HG02678 (cell line): ENCODE data around the gene MAGEF1.

Experiments used
- ATAC-seq: cut with Tn5 transposase; IDR thresholded peaks from one replicate; pipeline ENCODE4 v1.9.1; 2021; ENCODE audit warnings: mild to moderate bottlenecking, moderate library complexity; ENCODE audit not compliant: unreplicated experiment

The MAGEF1 gene, protein sequence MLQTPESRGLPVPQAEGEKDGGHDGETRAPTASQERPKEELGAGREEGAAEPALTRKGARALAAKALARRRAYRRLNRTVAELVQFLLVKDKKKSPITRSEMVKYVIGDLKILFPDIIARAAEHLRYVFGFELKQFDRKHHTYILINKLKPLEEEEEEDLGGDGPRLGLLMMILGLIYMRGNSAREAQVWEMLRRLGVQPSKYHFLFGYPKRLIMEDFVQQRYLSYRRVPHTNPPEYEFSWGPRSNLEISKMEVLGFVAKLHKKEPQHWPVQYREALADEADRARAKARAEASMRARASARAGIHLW

DNA sequence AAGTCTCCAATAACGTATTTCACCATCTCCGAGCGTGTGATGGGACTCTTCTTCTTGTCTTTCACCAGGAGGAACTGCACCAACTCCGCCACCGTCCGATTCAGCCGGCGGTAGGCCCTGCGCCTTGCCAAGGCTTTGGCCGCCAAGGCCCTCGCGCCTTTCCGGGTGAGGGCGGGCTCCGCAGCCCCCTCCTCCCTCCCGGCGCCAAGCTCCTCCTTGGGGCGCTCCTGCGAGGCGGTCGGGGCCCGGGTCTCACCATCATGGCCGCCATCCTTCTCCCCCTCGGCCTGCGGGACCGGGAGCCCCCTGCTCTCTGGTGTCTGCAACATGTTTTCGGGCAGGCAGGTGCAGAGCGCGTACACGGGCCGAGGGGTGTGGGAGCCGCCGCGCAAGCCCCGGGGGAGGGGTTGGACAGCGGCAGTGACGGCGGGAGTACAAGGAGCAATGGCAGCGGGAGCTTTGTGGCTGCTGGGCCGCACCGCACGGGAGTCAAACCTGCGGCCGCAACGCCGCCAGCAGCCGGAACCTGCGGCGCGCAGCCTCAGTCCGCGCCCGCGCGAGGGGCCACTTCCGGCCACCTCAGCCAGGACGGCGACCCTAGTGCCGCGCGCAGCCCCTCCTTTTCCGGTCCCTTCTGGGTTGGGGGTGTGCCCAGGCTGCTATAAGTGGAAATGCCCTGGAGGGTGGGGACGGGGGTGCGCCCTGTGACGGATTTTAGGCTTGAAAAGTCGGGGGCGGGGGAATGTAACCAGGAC lies at the start of gene MAGEF1:
Gene MAGEF1 (minus strand): TSS at position 572 of the 755 bp plus-strand sequence. CDS start 243 bp downstream, at position 329.
- ATAC-seq = peak; percentile 87

DNA sequence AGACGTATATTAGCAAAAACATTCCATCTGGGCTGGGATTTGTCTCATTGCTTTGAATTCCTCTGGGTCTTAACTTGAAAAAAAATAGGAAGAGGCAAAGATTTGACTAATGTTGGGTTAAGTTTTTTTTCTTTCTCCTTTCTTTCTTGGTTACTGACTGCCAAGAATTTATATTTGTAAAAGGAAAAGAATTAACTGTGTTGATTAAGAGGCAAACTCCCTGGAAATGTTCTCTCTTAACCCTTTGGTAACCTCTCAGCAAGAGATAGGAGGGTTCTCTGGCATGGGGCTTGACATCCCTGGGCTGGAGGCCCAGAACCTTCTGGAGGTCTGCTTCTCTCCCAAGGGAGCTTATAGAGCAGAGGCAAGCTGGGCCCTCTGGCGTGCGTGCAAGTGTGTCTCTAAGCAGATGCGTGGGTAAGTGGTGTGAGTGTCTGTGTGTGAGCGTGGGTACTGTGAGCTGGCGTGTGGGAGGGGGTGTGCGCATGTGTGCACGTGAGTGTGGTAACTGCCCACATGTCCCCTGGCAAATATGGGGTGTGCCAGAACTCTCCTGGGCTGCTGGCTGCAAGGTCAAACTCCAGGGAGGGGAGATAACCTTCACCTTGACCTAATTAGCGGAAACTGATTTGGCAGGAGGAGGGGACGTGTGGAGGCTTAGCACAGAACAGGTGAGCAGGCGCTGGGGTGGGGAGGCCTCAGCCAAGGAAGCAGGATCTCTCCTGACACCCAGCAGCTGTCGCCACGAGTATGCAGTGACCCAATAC lies 49.4 kb upstream of the MAGEF1 start:
- ATAC-seq = no peak

DNA sequence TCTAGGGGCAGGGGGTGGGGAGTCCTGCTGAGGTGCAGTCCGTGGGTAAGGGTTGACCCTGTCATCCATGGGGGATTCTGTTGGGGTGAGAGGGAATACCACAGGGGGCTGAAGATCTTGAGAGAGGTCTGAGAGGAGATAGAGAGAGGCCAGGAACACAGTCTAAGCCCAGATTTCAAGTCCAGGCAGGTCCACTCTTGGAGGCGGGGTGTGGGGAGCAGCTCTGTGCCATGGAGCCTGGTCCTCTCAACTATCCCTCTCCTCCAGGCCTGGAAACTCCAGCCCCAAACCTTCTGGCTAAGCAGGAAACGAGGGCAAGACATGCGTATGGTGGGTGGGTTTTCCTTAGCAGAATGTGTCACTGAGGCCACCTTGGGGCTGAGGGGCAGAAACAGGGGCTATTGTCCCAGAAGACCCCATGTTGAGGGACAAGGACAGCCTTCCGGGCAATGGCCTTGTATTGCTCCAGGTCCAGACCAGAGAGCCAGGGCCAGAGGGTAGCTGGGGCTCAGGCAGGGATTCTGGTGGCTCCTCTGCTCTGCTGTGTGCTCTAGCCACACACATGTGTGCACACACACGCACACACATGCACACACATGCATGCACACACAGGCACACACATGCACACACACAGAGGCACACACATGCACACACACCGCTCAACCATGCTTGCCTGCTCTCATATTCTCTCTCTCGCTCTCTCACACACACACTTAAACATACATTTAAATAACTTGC lies 48.6 kb upstream of the MAGEF1 start:
- no peak for ATAC-seq

DNA sequence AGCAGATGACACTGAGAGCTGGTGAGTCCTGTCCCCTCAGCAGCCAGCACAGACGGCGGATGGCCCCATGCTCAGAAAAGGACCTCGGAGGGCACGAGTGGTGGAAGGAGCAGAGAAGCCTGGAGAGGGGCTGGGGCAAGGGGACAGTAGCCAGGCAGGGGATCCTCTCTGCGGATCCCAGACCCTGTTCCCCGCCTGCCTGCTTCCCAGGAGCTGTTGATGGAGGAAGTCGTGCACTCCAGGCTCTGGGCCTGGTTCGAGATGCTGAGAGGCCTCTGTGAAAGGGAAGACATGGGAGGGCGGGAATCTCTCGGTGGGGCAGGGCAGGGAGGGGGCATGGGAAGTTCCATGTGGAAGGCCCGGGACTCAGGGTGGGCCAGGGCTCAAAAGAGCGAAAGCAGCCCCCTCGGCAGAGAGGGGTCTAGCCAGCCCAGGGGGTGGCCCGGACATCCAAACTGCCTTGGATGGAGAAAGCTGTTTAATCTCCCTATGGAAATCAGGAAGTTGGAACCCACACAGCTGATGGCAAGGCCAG lies 47.9 kb upstream of the MAGEF1 start:
- ATAC-seq = no peak

DNA sequence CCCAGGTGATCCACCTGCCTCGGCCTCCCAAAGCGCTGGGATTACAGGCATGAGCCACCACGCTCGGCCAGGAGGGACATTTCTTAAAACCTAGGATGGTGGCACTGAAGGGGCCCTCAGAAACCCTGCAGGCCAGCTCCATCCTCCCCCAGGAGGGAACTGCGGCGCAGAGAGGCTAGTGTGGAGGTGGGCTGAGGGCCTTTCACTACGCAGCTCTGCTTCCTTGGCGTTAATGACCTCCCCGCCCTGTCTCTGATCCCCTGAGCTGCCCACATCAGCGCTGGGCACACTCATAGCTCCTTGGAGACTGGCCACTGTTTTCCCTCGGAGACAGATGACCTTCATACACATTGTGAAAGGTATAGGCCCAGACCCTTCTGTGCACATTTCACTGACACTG lies 46.2 kb upstream of the MAGEF1 start:
- no peak for ATAC-seq

DNA sequence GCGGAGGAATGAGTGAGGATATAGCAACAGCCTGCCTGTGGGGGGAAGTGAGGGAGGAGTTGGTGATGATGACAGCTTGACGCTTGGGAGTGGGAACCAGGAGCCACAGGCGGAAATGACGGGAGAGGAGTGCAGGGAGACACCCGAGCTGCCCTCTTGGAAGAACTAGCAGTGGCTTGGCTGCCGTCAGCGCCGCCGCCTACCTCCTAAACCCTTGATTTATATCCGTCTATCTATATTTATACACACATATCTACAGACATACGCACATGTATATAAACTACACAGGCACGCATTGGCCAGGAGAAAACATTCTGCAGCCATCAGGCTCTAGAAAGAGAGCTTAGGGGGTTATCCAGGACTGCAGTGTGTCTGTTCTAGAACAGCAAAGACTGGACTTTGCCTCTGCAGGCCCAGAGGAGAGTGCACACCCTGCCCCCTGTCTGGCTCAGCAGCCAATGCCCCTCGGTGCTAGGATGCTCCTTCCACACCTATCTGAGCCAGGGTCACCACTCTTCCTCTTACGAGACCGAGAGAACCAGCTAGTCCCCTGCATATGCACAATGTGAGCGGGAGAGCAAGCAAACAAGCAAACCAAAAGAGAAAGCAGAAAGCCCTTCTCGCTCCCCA lies 45.3 kb upstream of the MAGEF1 start:
- ATAC-seq = no peak

DNA sequence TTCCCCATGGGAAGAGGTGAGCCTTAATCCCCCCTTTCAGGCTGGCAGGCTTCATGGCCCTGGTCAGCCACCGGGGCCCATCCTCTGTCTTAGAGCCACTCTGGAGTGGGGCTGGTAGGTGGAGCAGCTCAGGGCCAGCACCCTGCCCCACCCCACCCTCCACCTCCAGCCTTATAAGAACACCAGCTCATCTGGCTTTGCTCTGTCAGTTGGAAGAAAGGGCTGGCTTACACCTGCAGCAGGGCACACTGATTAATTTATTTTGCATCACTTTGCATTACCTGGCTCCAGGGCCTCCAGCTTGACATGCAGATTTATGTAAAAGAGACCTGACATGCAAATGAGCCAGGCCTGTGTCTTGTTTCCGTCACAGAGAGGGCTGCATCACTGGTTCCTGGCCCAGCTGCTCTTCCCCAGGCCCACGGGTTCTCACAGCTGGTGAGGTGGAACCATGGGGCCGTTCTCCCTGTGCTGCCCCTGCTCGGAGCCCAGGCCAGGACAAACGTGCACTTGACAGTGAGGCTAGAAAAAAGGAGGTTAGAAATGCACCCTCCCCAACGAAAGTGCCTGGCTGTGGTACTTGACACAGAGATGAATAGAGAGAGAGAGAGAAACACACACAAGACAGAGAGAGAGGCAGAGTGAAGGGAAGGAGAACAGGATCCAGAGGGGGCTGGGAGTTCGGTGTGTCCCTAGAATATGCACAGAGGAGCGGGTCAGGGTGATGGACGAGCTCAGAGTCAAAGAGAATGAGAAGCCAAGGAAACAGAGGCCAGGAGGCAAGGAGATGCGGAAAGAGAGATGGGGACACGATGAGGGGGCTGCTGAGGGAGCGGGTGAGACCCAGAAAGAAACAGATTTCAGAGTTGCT lies 44.5 kb upstream of the MAGEF1 start:
- ATAC-seq = no peak

DNA sequence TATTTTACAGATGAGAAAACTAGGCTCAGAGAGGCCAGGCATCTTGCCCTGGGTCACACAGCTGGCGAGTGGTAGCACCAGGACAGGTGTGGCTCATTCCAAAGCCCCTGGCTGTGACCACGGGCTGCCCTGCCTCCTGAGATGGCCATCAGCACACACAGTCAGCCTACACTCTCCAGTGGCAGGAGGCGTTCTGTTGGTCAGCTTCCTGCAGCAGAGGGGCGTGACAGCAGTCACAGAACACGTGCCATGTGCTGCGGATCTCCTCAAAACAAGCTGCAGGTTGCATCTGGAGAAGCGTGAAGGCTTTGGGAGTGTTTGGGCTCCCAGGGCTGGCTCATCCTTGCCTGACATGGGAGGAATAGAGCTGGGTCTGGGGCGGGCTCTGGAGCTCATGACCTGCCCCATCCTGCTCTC lies 43.5 kb upstream of the MAGEF1 start:
- no peak for ATAC-seq

DNA sequence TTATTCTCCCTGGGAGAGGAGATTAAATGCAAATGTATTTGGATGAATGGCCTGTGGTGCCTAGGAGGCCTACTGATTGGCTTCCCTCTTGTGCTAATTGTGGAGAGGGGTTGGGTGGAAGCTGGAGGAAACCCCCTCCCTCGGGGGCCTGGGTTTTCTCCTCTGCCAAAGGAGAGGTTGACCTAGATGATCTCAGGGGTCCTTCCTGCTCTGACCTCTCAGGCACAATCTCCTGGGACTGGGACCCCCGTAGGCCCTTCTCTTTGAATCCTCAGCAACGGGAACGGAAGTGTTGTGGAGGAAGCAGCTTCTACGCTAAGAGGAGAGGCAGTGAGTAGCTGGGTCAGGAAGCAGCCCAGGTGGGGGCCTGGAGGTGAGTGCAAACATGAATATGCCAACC lies 40.5 kb upstream of the MAGEF1 start:
- ATAC-seq = no peak

DNA sequence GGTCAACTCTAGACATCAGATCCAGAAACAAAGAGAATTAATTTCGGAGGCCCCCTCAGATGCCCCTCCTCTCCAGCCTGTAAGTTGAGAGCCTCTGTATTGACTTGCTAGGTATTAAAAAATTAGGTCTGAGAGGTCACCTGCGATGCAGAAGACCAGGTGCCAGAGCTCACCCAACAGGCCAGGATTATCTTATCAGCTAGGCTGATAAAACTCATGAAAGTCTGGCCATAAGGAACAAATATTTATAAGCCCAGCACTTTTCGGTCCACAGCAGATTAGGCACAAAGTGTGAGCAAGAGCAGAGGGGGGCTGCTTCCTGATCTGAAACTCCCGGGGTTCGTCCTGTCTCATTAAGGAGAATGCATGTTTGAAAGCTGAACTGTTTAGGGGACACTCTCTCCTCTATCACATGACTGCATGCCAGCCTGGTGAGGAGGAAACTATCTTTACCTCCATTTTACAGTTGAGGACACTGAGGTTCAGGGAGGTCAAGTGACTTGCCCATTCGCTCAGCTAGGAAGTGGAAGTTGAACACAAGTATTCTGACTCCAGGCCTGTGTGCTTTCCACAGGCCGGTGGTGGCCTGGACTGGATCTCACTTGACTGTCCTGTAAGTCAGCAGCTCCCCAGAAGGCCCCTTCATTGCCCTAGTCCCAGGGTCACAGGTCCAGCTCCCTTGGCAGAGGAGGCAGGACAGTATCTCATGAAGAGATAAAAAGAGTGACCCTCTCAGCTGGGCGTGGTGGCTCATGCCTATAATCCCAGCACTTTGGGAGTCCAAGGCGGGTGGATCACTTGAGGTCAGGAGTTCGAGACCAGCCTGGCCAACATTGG lies 39.6 kb upstream of the MAGEF1 start:
- no peak for ATAC-seq

DNA sequence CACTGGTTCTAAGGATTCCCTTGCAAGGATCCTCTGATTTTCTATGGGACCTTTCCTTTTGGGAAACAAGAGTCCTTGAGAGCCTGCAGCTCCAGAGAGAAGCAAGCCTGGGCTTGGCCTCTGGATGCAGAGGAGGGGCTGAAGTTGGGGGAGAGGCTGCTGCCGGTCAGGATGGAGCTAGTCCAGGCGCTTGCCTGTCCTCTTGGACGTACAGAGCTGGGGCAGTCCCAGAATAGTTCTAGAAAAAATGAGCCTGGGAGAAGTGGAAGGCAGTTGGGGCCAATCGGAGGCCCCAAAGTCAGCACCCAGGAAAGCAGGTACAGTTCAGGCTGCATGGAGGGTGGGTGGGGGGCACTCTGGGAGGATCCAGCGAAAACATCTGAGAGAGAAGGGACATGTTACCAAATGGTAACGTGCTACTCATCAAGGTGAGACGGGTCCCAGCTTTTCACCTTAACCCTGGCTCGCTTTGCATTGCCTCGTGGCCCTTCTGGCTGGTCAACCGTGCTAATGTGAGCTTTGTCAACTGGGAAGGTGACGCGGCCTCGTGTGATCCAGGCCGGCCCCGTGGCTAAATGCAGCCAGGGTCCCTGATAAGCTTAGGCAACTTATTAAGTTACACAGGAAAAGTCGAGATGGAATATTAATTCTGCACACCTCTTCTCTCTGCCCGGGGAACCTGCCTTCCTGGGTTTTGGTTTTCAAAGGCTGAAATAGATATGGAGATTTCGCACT lies 38.7 kb upstream of the MAGEF1 start:
- no peak for ATAC-seq

DNA sequence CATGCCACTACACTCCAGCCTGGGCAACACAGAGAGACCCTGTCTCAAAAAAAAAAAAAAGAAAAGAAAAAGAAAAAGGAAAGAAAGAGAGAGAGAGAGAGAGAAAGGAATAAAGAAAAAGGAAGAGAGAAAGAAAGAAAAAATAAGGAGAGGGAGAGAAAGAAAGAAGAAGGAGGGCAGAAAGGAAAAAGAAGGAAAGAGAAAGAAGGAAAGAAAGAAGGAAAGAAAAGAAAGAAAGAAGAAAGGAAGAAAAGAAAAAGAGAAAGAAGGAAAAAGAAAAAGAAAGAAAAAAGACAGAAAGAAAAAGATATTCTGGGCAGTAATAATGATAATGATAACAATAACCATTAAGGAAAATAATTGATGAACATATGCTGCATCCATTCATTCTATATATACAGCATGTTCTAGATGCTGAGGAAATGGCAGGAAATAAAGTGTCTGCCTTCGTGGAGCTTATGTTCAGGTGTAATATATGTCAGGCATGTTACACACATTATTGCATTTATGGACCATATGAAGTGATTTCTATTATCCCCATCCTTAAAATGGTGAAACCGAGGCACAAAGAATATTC lies 37.4 kb upstream of the MAGEF1 start:
- ATAC-seq = no peak

DNA sequence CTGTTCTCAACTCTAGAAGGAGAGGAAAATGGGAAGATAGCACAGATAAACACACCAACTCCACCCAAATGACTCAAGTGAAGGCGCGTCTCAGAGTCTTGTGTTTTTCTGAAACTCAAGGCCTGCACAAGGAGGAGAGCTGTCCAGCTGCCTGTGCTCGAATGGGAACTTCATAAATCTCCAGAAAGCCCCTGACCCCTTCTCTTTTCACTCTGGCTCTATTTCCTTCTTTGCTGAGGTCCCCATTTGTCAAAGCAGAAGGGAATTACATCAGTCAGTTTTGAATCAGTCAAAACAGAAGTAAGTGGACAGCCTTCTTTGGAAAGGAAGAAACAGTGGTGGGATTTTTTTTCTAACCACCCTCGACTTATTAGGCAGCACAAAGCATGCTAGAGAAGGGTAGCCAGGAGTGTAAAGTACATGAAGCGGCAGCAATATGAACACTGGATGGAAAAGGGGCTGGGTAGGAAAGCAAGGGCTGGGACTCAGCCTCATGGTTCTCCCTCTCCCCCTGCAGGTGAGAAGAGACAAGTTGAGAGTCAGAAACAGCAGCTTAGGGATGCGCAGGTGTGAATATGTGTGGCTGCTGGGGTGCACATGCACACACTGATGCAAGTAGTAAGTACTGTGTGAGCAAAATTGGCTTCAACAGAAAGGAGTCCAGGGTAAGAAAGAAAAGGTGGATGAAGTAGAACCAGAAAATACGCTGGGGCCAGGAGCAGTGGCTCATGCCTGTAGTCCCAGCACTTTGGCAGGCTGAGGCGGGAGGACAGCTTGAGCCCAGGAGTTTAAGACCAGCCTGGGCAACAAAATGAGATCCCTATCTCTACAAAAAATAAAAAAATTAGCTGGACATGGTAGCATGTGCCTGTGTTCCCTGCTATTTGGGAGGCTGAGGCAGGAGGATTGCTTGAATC lies 36.6 kb upstream of the MAGEF1 start:
- no peak for ATAC-seq

DNA sequence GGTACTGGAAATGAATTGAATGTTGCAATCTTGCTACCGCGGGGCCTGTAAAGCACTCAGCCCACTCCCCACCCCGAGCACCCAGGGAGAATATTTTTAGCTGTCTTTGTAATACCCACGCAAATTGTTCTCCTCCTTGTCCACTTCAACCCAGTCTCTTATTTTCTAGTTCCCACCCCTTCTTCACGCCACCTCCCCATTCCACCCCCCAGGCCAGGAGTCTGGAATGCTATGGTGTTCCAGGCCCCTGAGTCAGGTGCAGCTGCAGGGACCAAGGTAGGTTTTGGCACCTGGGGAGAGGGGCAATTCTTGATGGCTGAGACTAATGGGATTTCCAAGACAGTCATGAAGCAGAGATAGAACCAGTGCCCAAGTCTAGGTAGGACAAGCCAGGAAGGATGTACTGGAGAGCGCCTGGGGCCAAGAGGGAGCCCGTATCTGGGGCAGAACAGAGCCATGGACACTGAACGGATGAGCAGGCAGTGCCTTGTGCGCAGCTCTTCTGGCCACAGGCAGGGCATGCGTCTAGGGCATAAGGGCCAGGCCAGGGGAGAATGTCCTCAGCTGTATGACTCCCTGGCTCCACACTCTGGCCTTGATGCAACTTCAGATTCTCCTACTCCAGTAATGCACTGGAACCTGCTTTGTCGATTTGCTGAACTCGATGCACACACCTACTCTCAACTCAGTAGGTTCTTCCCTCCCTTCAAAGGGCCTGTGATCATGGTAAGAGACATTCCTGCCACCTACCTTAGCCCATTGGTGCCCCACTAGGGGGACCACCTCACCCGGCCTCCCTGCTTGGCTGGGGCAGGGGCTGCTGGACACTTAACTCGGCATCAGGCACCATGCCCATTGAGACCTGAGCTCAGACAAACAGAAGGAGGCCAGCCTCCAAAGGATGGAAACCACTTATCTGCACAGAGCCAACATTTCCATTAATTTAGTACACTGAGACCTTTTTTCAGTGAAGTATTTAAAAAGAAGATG lies 34.6 kb upstream of the MAGEF1 start:
- no peak for ATAC-seq

DNA sequence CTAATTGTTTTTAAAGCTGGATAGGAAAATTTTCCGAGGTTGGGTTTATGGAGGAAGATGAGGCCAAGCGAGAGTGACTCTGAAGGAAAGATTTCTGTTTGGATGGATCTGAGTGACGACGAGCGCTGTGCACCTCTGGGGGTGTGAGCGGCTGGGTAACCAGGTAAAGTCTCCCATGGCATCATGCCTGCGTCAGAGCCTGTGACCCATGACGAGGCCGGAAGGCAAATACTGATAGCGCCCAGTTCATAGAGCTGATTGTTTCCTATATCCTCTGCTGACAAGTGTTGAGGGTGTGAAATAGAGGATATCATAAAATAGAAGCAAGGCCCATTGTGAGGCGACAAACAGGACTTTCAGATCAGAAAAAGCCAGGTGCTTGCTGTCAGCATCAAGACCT lies 33.7 kb upstream of the MAGEF1 start:
- ATAC-seq = no peak
